ENCODE data around the gene APBB2. TPM values are rescaled to one million over a fixed set of nuclear protein-coding genes. Genes with fewer than 3 reads are reported as not detected.

The APBB2 gene
- polyA plus RNA-seq, 3 donors from 2014 or later = not detected

GRCh38 chr4:41176340-41176739 lies 38.0 kb downstream of the APBB2 start:
- H3K4me1 Mint-ChIP-seq = no peaks in the 10 kb centered on the region
- no peak for DNase-seq
- no peaks in the 10 kb centered on the region for H3K36me3 Mint-ChIP-seq
- H3K9me3 Mint-ChIP-seq = peaks cover 0 to 9% (median 0%) of the 10 kb centered on the region in 6 donors
- no peak overlapping the region for H3K27ac Mint-ChIP-seq
- no peaks in the 10 kb centered on the region for H3K27me3 Mint-ChIP-seq (ENCODE audit: low read depth in 3 of 3)
- H3K4me3 Mint-ChIP-seq = no peak overlapping the region

GRCh38 chr4:41175794-41176193 lies 38.5 kb downstream of the APBB2 start:
- peaks cover 0 to 9% (median 2%) of the 10 kb centered on the region in 6 donors for H3K9me3 Mint-ChIP-seq
- no peaks in the 10 kb centered on the region for H3K4me1 Mint-ChIP-seq
- DNase-seq = no peak
- H3K27ac Mint-ChIP-seq = no peak overlapping the region
- H3K36me3 Mint-ChIP-seq = no peaks in the 10 kb centered on the region
- no peak overlapping the region for H3K4me3 Mint-ChIP-seq
- no peaks in the 10 kb centered on the region for H3K27me3 Mint-ChIP-seq (ENCODE audit: low read depth in 3 of 3)

DNA sequence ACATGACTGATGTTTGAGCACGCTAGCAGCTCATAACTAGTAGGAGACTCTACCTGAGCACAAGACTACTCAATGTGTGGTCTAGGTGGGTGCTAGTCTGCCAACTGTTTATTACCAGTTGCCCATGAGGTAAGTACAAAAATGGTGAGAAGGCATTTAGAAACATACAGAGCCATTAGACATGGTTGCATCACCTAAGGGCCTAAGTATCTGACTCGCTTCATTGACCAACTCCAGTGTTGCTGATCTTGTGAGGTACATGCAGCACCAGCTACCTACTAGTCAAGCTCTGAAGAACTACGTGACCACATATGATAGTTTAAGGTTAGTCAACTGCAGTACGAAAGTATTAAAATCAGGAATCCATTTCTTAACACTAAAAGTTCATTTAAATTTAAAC lies 39.9 kb downstream of the APBB2 start:
- Mint-ChIP-seq H3K27ac (no peak overlapping the region), H3K4me3 (no peak overlapping the region), H3K9me3 (peaks cover 0 to 6% (median 2%) of the 10 kb centered on the region in 6 donors), H3K4me1 (no peaks in the 10 kb centered on the region), H3K27me3 (ENCODE audit: low read depth in 3 of 3) (peaks cover 0 to 1% (median 0%) of the 10 kb centered on the region in 3 donors), H3K36me3 (no peaks in the 10 kb centered on the region)
- no peak for DNase-seq

DNA sequence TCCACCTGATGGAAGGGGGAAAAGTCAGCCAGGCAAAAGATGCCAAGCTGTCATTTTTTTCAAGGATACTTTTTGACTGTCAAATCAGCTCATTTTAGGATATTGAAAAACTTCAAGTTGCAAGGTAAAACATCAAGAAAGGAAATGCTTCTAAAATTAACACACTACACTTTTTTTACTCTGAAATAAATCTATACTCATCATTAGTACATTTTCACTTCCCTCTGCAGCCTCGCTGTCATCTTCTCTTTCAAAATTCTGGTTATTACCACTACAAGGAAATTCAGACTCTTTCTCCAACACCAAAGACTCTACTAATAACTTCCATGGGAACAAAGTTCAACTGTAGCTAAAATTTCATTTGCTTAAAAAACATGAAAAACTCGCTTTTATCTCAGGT lies 41.6 kb downstream of the APBB2 start:
- no peak overlapping the region for H3K27ac Mint-ChIP-seq
- DNase-seq = no peak
- peaks cover 0 to 4% (median 2%) of the 10 kb centered on the region in 6 donors for H3K9me3 Mint-ChIP-seq
- H3K36me3 Mint-ChIP-seq = no peaks in the 10 kb centered on the region
- H3K4me1 Mint-ChIP-seq = no peaks in the 10 kb centered on the region
- H3K4me3 Mint-ChIP-seq = no peak overlapping the region
- peaks cover 0 to 1% (median 0%) of the 10 kb centered on the region in 3 donors for H3K27me3 Mint-ChIP-seq (ENCODE audit: low read depth in 3 of 3)

- no peaks in the 10 kb centered on the region for H3K36me3 Mint-ChIP-seq
- H3K4me1 Mint-ChIP-seq = no peaks in the 10 kb centered on the region
- no peak overlapping the region for H3K27ac Mint-ChIP-seq
- peaks cover 2 to 16% (median 7%) of the 10 kb centered on the region in 6 donors for H3K9me3 Mint-ChIP-seq
- no peak for DNase-seq
- no peak overlapping the region for H3K4me3 Mint-ChIP-seq
- H3K27me3 Mint-ChIP-seq (ENCODE audit: low read depth in 3 of 3) = peaks cover 0 to 1% (median 0%) of the 10 kb centered on the region in 3 donors
Measured at GRCh38 chr4:41169256-41169800, 45.0 kb downstream of the APBB2 start.

DNA sequence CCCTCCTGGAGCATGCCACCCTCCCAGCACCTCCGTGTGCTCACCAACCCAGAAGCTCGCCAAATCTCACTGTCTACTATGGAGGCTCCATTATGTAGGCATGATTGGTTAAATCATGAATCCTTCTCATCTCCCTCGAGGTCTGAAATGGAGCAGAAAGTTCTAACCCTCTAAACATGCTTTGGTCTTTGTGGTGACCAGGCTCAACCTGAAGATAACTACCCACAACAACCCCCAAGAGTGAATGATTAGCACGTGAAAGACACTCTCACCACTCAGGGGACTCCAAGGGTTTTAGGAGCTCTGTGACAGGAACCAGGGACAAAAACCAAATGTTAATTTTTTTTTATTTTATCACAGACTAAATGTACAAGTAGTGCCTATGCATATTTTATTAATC lies 47.2 kb downstream of the APBB2 start:
- peaks cover 2 to 21% (median 6%) of the 10 kb centered on the region in 6 donors for H3K9me3 Mint-ChIP-seq
- peaks cover 0 to 3% (median 2%) of the 10 kb centered on the region in 3 donors for H3K27me3 Mint-ChIP-seq (ENCODE audit: low read depth in 3 of 3)
- no peaks in the 10 kb centered on the region for H3K4me1 Mint-ChIP-seq
- H3K27ac Mint-ChIP-seq = no peak overlapping the region
- H3K36me3 Mint-ChIP-seq = no peaks in the 10 kb centered on the region
- no peak for DNase-seq
- no peak overlapping the region for H3K4me3 Mint-ChIP-seq

GRCh38 chr4:41164405-41164804 lies 49.9 kb downstream of the APBB2 start:
- Mint-ChIP-seq H3K27ac (no peak overlapping the region), H3K4me3 (no peak overlapping the region), H3K9me3 (peaks cover 2 to 21% (median 6%) of the 10 kb centered on the region in 6 donors), H3K4me1 (no peaks in the 10 kb centered on the region), H3K27me3 (ENCODE audit: low read depth in 3 of 3) (peaks cover 0 to 4% (median 2%) of the 10 kb centered on the region in 3 donors), H3K36me3 (no peaks in the 10 kb centered on the region)
- DNase-seq = no peak

- Mint-ChIP-seq H3K36me3 (no peaks in the 10 kb centered on the region), H3K9me3 (peaks cover 0 to 12% (median 5%) of the 10 kb centered on the region in 6 donors), H3K4me3 (no peak overlapping the region), H3K27ac (no peak overlapping the region), H3K27me3 (ENCODE audit: low read depth in 3 of 3) (peaks cover 0 to 4% (median 2%) of the 10 kb centered on the region in 3 donors), H3K4me1 (no peaks in the 10 kb centered on the region)
- DNase-seq = no peak
Measured at GRCh38 chr4:41161355-41161754, 53.0 kb downstream of the APBB2 start.

DNA sequence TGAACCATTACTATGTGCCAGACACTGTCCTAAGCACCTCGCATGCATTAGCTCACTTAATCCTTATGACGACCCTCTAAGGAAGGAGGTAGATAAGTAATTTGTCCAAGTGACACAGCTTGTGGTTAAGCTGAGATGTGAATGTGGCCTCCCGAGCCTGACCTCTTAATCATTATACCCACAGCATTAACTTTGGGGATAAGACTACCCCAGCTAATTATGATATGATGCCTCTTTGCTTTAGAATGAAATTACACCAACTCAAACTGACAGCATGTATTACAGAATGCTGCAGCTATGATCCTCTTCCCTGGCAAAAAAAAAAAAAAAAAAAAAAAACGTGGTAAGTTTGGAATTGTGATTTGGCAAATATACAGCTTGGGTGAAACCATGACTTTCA lies 53.5 kb downstream of the APBB2 start:
- Mint-ChIP-seq H3K4me1 (no peaks in the 10 kb centered on the region), H3K4me3 (no peak overlapping the region), H3K36me3 (no peaks in the 10 kb centered on the region), H3K27me3 (ENCODE audit: low read depth in 3 of 3) (peaks cover 0 to 4% (median 2%) of the 10 kb centered on the region in 3 donors), H3K9me3 (peaks cover 0 to 12% (median 5%) of the 10 kb centered on the region in 6 donors), H3K27ac (no peak overlapping the region)
- DNase-seq = no peak

DNA sequence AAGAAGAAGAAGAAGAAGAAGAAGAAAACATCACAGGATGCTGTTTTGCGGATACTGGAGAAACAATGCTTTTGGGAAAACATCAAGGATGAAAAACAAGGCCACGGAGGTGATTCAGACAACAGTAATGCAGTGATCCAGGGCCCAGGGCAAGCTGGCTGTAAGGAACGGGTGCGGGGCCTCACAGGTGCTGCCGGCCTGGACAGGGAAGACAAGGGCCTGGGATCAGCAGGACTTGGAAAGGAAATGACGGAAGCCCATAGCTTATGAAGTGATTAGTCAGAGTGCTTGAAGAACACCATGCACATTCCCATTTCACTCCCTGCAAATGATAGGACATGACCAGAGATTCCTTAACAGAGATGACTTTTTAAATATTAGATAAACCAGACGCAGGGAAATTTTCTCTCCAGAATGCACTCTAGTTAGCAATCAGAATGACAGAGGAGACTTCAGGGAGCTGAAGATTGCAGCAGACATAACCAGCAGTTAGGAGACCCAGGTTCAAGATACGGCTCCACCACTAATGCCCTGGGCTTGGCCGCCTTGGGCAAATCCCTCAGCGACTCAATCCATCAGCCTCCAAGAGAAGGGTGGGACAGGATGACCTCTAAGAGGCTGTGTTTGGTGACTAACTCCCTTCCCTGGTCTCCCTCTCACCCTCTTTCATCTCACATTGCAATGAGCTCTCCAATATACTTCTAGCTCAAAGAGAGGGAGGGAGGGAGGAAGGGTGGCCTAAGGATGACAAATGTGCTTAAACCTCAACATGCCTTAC lies 54.1 kb downstream of the APBB2 start:
- H3K27ac Mint-ChIP-seq = no peak overlapping the region
- H3K27me3 Mint-ChIP-seq (ENCODE audit: low read depth in 3 of 3) = peaks cover 0 to 4% (median 2%) of the 10 kb centered on the region in 3 donors
- H3K4me1 Mint-ChIP-seq = no peaks in the 10 kb centered on the region
- no peak for DNase-seq
- peaks cover 0 to 9% (median 2%) of the 10 kb centered on the region in 6 donors for H3K9me3 Mint-ChIP-seq
- H3K4me3 Mint-ChIP-seq = no peak overlapping the region
- no peaks in the 10 kb centered on the region for H3K36me3 Mint-ChIP-seq

- Mint-ChIP-seq H3K4me1 (no peaks in the 10 kb centered on the region), H3K9me3 (peaks cover 0 to 7% (median 2%) of the 10 kb centered on the region in 6 donors), H3K4me3 (no peak overlapping the region), H3K27ac (no peak overlapping the region), H3K27me3 (ENCODE audit: low read depth in 3 of 3) (peaks cover 0 to 4% (median 2%) of the 10 kb centered on the region in 3 donors), H3K36me3 (no peaks in the 10 kb centered on the region)
- DNase-seq = no peak
Measured at GRCh38 chr4:41158756-41159155, 55.6 kb downstream of the APBB2 start.

DNA sequence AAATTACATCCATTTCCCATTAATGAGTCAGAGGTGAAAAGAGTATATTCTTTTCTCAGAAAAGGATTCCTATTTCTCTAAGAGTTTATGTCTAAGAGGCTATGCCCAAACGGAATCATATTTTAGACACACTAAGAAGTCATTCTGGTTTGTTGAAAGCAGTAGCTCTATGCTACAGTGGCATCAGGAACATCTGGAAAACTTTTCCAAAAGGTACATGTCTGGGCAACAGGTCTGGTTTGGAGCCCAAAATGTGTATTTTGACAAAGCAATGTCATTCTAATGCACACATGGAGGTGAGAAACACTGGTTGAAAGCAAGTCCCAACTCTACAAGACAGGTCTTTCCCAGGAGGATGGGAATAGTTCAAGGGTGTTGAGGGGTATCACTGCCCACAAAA lies 56.1 kb downstream of the APBB2 start:
- no peak overlapping the region for H3K27ac Mint-ChIP-seq
- H3K4me3 Mint-ChIP-seq = no peak overlapping the region
- H3K4me1 Mint-ChIP-seq = no peaks in the 10 kb centered on the region
- no peaks in the 10 kb centered on the region for H3K36me3 Mint-ChIP-seq
- peaks cover 0 to 4% (median 2%) of the 10 kb centered on the region in 3 donors for H3K27me3 Mint-ChIP-seq (ENCODE audit: low read depth in 3 of 3)
- peaks cover 0 to 6% (median 2%) of the 10 kb centered on the region in 6 donors for H3K9me3 Mint-ChIP-seq
- DNase-seq = no peak

DNA sequence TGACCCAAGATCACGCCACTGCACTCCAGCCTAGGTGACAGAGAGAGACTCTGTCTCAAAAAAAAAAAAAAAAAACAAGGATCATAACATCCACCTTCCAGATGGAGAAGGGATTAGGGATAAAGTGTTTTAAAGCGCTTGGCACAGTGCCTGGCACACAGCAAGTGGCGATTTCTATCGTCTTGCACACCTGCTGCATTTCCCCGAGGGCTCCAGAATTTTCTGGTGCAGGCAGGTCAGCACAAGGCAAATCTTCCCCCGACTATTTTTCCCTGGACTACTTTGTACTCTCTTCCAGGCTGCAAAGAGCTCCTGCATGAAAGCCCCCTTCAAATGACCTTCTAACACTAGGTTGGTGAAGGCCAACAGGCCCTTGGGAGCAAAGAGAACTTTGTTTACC lies 57.3 kb downstream of the APBB2 start:
- Mint-ChIP-seq H3K4me1 (no peaks in the 10 kb centered on the region), H3K36me3 (no peaks in the 10 kb centered on the region), H3K27me3 (ENCODE audit: low read depth in 3 of 3) (peaks cover 0 to 2% (median 0%) of the 10 kb centered on the region in 3 donors), H3K4me3 (no peak overlapping the region), H3K9me3 (peaks cover 0 to 6% (median under 1%) of the 10 kb centered on the region in 6 donors), H3K27ac (no peak overlapping the region)
- DNase-seq = no peak

GRCh38 chr4:41156574-41156973 lies 57.8 kb downstream of the APBB2 start:
- peaks cover 0 to 2% (median 0%) of the 10 kb centered on the region in 3 donors for H3K27me3 Mint-ChIP-seq (ENCODE audit: low read depth in 3 of 3)
- no peak for DNase-seq
- H3K4me1 Mint-ChIP-seq = no peaks in the 10 kb centered on the region
- H3K4me3 Mint-ChIP-seq = no peak overlapping the region
- no peaks in the 10 kb centered on the region for H3K36me3 Mint-ChIP-seq
- H3K9me3 Mint-ChIP-seq = peaks cover 0 to 6% (median 0%) of the 10 kb centered on the region in 6 donors
- no peak overlapping the region for H3K27ac Mint-ChIP-seq
